KMS-11 (cell line): ENCODE data around the gene MAP3K8.
"Not testable (repeated sequence)": the region's sequence is repeated elsewhere in the genome, so short reads cannot be mapped to it uniquely, and the experiment has no call there.

Experiments used
- H2AFZ ChIP-seq: fragments of 200-600 bp; sonication (generic); 2 replicates; pipeline ENCODE4 v1.6.1; 2016; ENCODE audit warnings: antibody characterized with exemption, mixed run types, low read depth
- H3K27ac ChIP-seq: fragments of 200-600 bp; sonication (generic); 2 replicates; pipeline ENCODE4 v1.6.1; 2016; ENCODE audit warnings: mild to moderate bottlenecking, mixed run types
- H3K27me3 ChIP-seq: fragments of 200-600 bp; sonication (generic); 2 replicates; pipeline ENCODE4 v1.6.1; 2017; ENCODE audit warnings: mild to moderate bottlenecking, low read depth, mixed run types, moderate library complexity; ENCODE audit not compliant: insufficient read depth
- H3K36me3 ChIP-seq: fragments of 200-600 bp; sonication (generic); 2 replicates; pipeline ENCODE4 v1.6.1; 2017; ENCODE audit warnings: mild to moderate bottlenecking, mixed run types; ENCODE audit not compliant: insufficient read depth
- H3K4me1 ChIP-seq: fragments of 200-600 bp; sonication (generic); 2 replicates; pipeline ENCODE4 v1.6.1; 2016; ENCODE audit warnings: mild to moderate bottlenecking, low read depth, mixed run types; ENCODE audit not compliant: poor library complexity, severe bottlenecking
- H3K4me2 ChIP-seq: fragments of 200-600 bp; sonication (generic); 2 replicates; pipeline ENCODE4 v1.7.0; 2016; ENCODE audit warnings: mild to moderate bottlenecking, mixed run types
- H3K4me3 ChIP-seq: fragments of 200-600 bp; sonication (generic); IDR thresholded peaks from 2 replicates; pipeline ENCODE4 v1.6.1; 2017; ENCODE audit warnings: low read depth, low read length, mixed read lengths; ENCODE audit not compliant: insufficient read depth
- H3K79me2 ChIP-seq: fragments of 200-600 bp; sonication (generic); 2 replicates; pipeline ENCODE4 v1.6.1; 2016; ENCODE audit warnings: low read depth, mixed run types; ENCODE audit not compliant: insufficient read depth
- H3K9ac ChIP-seq: fragments of 200-600 bp; sonication (generic); 2 replicates; pipeline ENCODE4 v1.6.1; 2016; ENCODE audit warnings: mild to moderate bottlenecking, mixed run types
- H4K20me1 ChIP-seq: fragments of 200-600 bp; sonication (generic); 2 replicates; pipeline ENCODE4 v1.6.1; 2016; ENCODE audit warnings: mild to moderate bottlenecking, mixed run types; ENCODE audit not compliant: insufficient read depth
- TF ChIP-seq, protein P1 (sequence below): fragments of 200-600 bp; sonication (generic); conservative IDR thresholded peaks from 2 replicates; pipeline ENCODE4 v1.6.1; 2017; ENCODE audit warnings: low read depth, mild to moderate bottlenecking, antibody characterized with exemption, low read length, moderate library complexity, mixed read lengths

The MAP3K8 gene

DNA sequence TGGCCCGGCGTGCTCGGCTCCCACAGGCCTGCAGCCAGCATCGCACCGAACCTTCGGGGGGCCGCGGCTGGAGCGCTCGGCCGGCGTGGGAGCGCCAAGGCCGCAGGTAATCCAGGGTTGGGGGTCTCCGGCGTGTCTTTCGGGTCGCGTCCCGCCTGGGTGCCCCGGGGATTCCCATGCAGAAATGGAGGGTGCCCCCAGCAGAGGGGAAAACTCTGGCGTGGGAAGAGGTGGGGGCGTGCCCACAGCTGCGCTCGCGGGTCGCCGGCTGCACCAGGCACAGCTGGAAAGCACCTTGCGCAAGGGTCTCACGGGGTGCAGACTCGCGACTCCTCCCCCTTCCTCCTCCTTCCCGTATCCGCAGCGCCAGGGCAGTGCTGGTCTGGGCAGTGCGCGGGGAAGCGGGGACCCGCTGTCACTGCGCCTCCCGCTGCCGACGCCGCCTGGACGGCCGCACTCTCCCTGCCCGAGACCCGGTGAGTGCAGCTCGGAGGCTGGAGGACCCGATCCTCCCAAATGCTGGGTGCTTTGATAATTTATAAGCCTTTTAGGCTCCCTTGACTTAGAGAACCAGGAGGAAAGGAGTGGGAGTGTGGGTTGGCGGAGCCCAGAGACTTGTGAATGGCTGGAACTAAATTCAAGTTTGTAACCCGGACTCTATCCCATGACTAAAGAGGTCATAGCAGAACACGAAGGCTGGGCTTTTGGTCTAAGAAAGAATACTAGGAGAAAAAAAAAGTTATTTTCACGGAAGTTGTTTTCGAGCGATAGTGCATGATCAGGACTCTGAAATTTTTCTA is 489 bp downstream of the MAP3K8 start:
- H3K27ac ChIP-seq, result 0 out of 2 replicates have a peak overlapping the region, but pooled peaks have one; percentile 37
- no peaks in the 10 kb centered on the region for H3K36me3 ChIP-seq
- no peaks in the 10 kb centered on the region for H4K20me1 ChIP-seq
- TF ChIP-seq, protein P1, sequence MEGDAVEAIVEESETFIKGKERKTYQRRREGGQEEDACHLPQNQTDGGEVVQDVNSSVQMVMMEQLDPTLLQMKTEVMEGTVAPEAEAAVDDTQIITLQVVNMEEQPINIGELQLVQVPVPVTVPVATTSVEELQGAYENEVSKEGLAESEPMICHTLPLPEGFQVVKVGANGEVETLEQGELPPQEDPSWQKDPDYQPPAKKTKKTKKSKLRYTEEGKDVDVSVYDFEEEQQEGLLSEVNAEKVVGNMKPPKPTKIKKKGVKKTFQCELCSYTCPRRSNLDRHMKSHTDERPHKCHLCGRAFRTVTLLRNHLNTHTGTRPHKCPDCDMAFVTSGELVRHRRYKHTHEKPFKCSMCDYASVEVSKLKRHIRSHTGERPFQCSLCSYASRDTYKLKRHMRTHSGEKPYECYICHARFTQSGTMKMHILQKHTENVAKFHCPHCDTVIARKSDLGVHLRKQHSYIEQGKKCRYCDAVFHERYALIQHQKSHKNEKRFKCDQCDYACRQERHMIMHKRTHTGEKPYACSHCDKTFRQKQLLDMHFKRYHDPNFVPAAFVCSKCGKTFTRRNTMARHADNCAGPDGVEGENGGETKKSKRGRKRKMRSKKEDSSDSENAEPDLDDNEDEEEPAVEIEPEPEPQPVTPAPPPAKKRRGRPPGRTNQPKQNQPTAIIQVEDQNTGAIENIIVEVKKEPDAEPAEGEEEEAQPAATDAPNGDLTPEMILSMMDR, result no peak
- H2AFZ ChIP-seq, result peak overlapping the region; percentile 96
- peak overlapping the region; percentile 63; the same call in 1 of the 2 replicates for H3K9ac ChIP-seq
- H3K4me1 ChIP-seq, result peaks cover 46% of the 10 kb centered on the region
- peak overlapping the region; percentile 39 for H3K4me2 ChIP-seq
- H3K27me3 ChIP-seq, result no peaks in the 10 kb centered on the region
- no peak overlapping the region for H3K4me3 ChIP-seq
- H3K79me2 ChIP-seq, result no peaks in the 10 kb centered on the region

DNA sequence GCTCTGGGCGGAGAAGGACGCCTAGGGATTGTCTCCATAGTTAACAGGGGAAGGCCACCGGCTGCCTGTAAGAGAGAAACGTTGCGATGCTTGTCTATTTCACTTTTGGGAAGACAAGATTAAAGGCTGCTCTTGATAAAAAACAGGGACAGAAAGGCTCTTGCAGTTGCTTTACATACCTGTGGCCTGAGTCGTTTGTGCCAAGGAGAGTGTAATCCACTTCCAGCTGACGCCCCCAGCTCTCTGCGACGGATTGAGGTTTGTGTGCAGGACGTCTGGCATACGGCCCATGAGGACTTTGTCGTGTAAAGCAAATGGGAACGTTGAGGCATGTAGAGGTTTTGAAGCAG is 1.1 kb downstream of the MAP3K8 start:
- Histone ChIP-seq H3K4me1 (peaks cover 46% of the 10 kb centered on the region), H4K20me1 (no peaks in the 10 kb centered on the region), H3K36me3 (no peaks in the 10 kb centered on the region), H3K9ac (no peak overlapping the region), H2AFZ (peak overlapping the region; percentile 96), H3K27ac (no peak overlapping the region), H3K4me3 (no peak overlapping the region), H3K79me2 (no peaks in the 10 kb centered on the region), H3K27me3 (no peaks in the 10 kb centered on the region), H3K4me2 (peak overlapping the region; percentile 39; the same call in 1 of the 2 replicates)
- TF ChIP-seq, protein P1, result no peak

DNA sequence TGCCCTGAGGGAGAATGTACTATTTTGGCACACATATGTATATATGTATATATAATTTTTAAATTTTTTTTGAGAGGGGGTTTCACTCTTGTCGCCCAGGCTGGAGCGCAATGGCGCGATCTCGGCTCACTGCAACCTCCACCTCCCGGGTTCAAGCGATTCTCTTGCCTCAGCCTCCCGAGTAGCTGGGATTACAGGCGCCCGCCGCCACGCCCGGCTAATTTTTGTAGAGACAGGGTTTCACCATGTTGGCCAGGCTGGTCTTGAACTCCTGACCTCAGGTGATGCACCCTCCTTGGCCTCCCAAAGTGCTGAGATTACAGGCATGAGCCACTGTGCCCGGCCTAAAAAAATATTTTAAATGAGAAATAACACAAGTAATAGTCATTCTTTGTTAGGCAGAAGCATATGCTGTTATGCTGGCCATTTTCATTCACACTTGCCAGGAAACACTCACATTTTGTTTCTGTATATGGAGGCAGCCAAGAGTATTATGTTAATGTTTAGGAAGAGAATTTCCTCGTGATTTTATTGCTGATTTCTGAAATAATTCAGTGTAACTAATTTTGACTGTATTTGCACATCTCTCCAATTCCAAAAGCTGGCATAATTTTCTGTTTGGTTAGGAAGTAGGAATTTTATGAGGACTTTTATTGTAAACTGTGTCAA is 1.6 kb downstream of the MAP3K8 start:
- H3K27me3 ChIP-seq, H3K36me3 ChIP-seq, H3K79me2 ChIP-seq, H3K4me3 ChIP-seq, H4K20me1 ChIP-seq: not testable (repeated sequence)
- H2AFZ ChIP-seq, result peak overlapping the region; percentile 60; the same call in 1 of the 2 replicates
- peaks cover 46% of the 10 kb centered on the region for H3K4me1 ChIP-seq
- H3K27ac ChIP-seq, result peak overlapping the region; percentile 68; the same call in 1 of the 2 replicates
- peak overlapping the region; percentile 47; the same call in 1 of the 2 replicates for H3K9ac ChIP-seq
- H3K4me2 ChIP-seq, result peak overlapping the region; percentile 72

DNA sequence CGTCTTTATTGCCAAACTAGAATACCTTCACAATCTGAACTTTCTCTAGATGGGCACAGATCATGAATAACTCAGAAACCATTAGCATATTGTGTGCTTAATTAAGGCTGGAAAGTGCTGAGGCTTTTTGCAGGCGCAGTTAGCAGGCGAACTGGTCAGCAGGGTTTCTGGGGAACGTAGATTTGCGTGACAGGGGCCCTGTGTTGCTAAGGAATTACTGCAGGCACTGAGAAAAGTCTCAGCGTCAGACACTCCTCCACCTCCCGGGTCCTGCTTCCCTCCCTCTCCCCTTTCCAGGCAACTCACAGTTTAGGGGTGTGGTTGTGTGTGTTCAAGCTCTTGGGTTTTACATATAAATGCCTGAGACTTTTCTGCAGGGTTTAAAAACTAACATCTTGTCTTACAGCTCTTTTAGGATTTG is 2.2 kb downstream of the MAP3K8 start:
- H3K27me3 ChIP-seq, result no peaks in the 10 kb centered on the region
- TF ChIP-seq, protein P1, result no peak
- no peaks in the 10 kb centered on the region for H4K20me1 ChIP-seq
- H3K4me1 ChIP-seq, result peaks cover 46% of the 10 kb centered on the region
- H3K4me2 ChIP-seq, result peak overlapping the region; percentile 72
- peak overlapping the region; percentile 68 for H3K27ac ChIP-seq
- peak overlapping the region; percentile 60; the same call in 1 of the 2 replicates for H2AFZ ChIP-seq
- no peaks in the 10 kb centered on the region for H3K36me3 ChIP-seq
- no peaks in the 10 kb centered on the region for H3K79me2 ChIP-seq
- peak overlapping the region; percentile 47 for H3K9ac ChIP-seq
- H3K4me3 ChIP-seq, result no peak overlapping the region
